Gastroesophageal sphincter (tissue), 4 donors: ENCODE data around the gene KPNA3. TPM values are rescaled to one million over a fixed set of nuclear protein-coding genes. Genes with fewer than 3 reads are reported as not detected.
A peak's percentile ranks its signal among the peaks of the same experiment; 100 is the strongest.

Experiments
- ATAC-seq: fragments of 150-250 bp; one replicate; pipeline ENCODE4 v1.9.1; 2016; ENCODE audit warnings: mild to moderate bottlenecking, moderate library complexity
- H3K27ac ChIP-seq, 4 donors: fragments of 200-600 bp; sonication (generic) in 3 of 4; 1 replicate in 3 of 4; 2 replicates in 1 of 4; pipeline ENCODE4 v1.5.1; 2016 to 2019
- H3K27me3 ChIP-seq: fragments of 200-600 bp; sonication (generic); one replicate; pipeline ENCODE4 v1.5.1; 2019
- H3K36me3 ChIP-seq, 2 donors: fragments of 200-600 bp; sonication (generic); one replicate each; pipeline ENCODE4 v1.5.1; 2019; ENCODE audit warnings: control low read depth in 1 of 2
- H3K4me1 ChIP-seq, 3 donors: fragments of 200-600 bp; sonication (generic); 1 replicate in 2 of 3; 2 replicates in 1 of 3; pipeline ENCODE4 v1.5.1; 2016 to 2019; ENCODE audit warnings: control low read depth in 2 of 3
- H3K4me3 ChIP-seq, 2 donors: fragments of 200-600 bp; sonication (generic); one replicate each; pipeline ENCODE4 v1.5.1; 2019; ENCODE audit warnings: mild to moderate bottlenecking in 1 of 2, moderate library complexity in 1 of 2
- H3K9me3 ChIP-seq, 3 donors: fragments of 200-600 bp; sonication (generic); one replicate each; pipeline ENCODE4 v1.5.1; 2017 to 2019; ENCODE audit warnings: control low read depth in 2 of 3
- CTCF ChIP-seq, 4 experiments: fragments of 200-600 bp in 2 of 4; fragments of 450-650 bp in 2 of 4; sonication (generic) in 1 of 4; IDR thresholded peaks; one replicate each; pipeline ENCODE4 v1.5.1; 2017 to 2019; ENCODE audit warnings: antibody characterized with exemption in 4 of 4, mild to moderate bottlenecking in 2 of 4, moderate library complexity in 2 of 4
- EP300 ChIP-seq: sonication (generic); formaldehyde crosslinking; IDR thresholded peaks from one replicate; pipeline ENCODE4 v1.6.1; 2017; ENCODE audit warnings: antibody characterized with exemption, mild to moderate bottlenecking
- POLR2A ChIP-seq, 2 donors: fragments of 450-650 bp; IDR thresholded peaks; one replicate each; pipeline ENCODE4 v1.6.1; 2017; ENCODE audit warnings: antibody characterized with exemption in 2 of 2, mild to moderate bottlenecking in 2 of 2, moderate library complexity in 1 of 2
- POLR2AphosphoS5 ChIP-seq: sonication (generic); formaldehyde crosslinking; IDR thresholded peaks from one replicate; pipeline ENCODE4 v1.6.1; 2017; ENCODE audit warnings: antibody characterized with exemption
- WGBS, 2 donors: methylation state at CpG; one replicate each; pipeline ENCODE4 v1.1.5; 2018; ENCODE audit warnings: low coverage in 1 of 2; 5-methylcytosine and 5-hydroxymethylcytosine counted together
- total RNA-seq, 4 donors: library from RNA; depleted of rRNA; stranded (reverse); fragments of >200 nt; gene quantifications; one replicate each; pipeline ENCODE4 v1.1.0, GENCODE V29; 2016

The KPNA3 gene
- 10 to 100 TPM; 41.2 to 67.5 (median 55.8) TPM for total RNA-seq

- Histone ChIP-seq H3K4me1 (peaks cover 0 to 43% (median 10%) of the 10 kb centered on the region in 3 donors), H3K27me3 (no peaks in the 10 kb centered on the region), H3K9me3 (no peaks in the 10 kb centered on the region), H3K27ac (peak within 1 kb of the TSS; percentile 78 to 97 (median 96)), H3K4me3 (peak within 1 kb of the TSS; percentile 84 to 97), H3K36me3 (no peaks in the 10 kb centered on the region)
- TF ChIP-seq CTCF (IDR thresholded peaks at IDR 0.05) (peak in 3 of 4 experiments; percentile 13 to 49 (median 28)), POLR2AphosphoS5 (peak; percentile 77), EP300 (no peak), POLR2A (IDR thresholded peaks at IDR 0.05) (peak; percentile 9 to 29)
- ATAC-seq, result peak; percentile 94
- WGBS, 2 donors, result 0 to 14% methylated on average over 1 to 10 of the region's 71 CpGs
Measured at GRCh38 chr13:49792550-49793324, at the start of gene KPNA3. KPNA3 (minus strand) TSS chr13:49792682; CDS start chr13:49792506, 176 bp downstream.

- ATAC-seq, result no peak
- Histone ChIP-seq H3K9me3 (no peaks in the 10 kb centered on the region), H3K27ac (no peak overlapping the region), H3K4me3 (no peak overlapping the region), H3K4me1 (no peaks in the 10 kb centered on the region), H3K36me3 (no peaks in the 10 kb centered on the region), H3K27me3 (no peaks in the 10 kb centered on the region)
- no peak for TF ChIP-seq CTCF (IDR thresholded peaks at IDR 0.05)
- TF ChIP-seq POLR2AphosphoS5, result no peak
- TF ChIP-seq EP300, result no peak
- TF ChIP-seq POLR2A (IDR thresholded peaks at IDR 0.05), result no peak
- WGBS, 2 donors, result 62 to 80% methylated on average over 1 to 2 of the region's 2 CpGs
Measured at GRCh38 chr13:49841964-49842363, 49.5 kb upstream of the KPNA3 start.

GRCh38 chr13:49840675-49841074 lies 48.2 kb upstream of the KPNA3 start:
- Histone ChIP-seq H3K4me1 (no peaks in the 10 kb centered on the region), H3K27ac (no peak overlapping the region), H3K9me3 (no peaks in the 10 kb centered on the region), H3K4me3 (no peak overlapping the region), H3K36me3 (no peaks in the 10 kb centered on the region), H3K27me3 (no peaks in the 10 kb centered on the region)
- no peak for ATAC-seq
- 73 to 76% methylated on average over 2 to 3 of the region's 3 CpGs for WGBS, 2 donors
- TF ChIP-seq CTCF (IDR thresholded peaks at IDR 0.05), result no peak
- no peak for TF ChIP-seq EP300
- no peak for TF ChIP-seq POLR2AphosphoS5
- TF ChIP-seq POLR2A (IDR thresholded peaks at IDR 0.05), result no peak

GRCh38 chr13:49840266-49840665 lies 47.8 kb upstream of the KPNA3 start:
- Histone ChIP-seq H3K27ac (no peak overlapping the region), H3K4me1 (no peaks in the 10 kb centered on the region), H3K4me3 (no peak overlapping the region), H3K9me3 (no peaks in the 10 kb centered on the region), H3K27me3 (no peaks in the 10 kb centered on the region), H3K36me3 (no peaks in the 10 kb centered on the region)
- ATAC-seq, result no peak
- 94% methylated on average over 3 of the region's 4 CpGs; no CpG with 5 or more reads in 1 of the 2 donors for WGBS, 2 donors
- TF ChIP-seq POLR2A (IDR thresholded peaks at IDR 0.05) (no peak), CTCF (IDR thresholded peaks at IDR 0.05) (no peak), POLR2AphosphoS5 (no peak), EP300 (no peak)

GRCh38 chr13:49838989-49839388 lies 46.5 kb upstream of the KPNA3 start:
- Histone ChIP-seq H3K27me3 (no peaks in the 10 kb centered on the region), H3K4me1 (no peaks in the 10 kb centered on the region), H3K27ac (no peak overlapping the region), H3K36me3 (no peaks in the 10 kb centered on the region), H3K9me3 (no peaks in the 10 kb centered on the region), H3K4me3 (no peak overlapping the region)
- no peak for ATAC-seq
- 86% methylated on average over 4 of the region's 4 CpGs; no CpG with 5 or more reads in 1 of the 2 donors for WGBS, 2 donors
- TF ChIP-seq EP300 (no peak), CTCF (IDR thresholded peaks at IDR 0.05) (no peak), POLR2A (IDR thresholded peaks at IDR 0.05) (no peak), POLR2AphosphoS5 (no peak)
